Measurements from ENCODE around the gene C1QL2. TPM values are rescaled to one million over a fixed set of nuclear protein-coding genes. Genes with fewer than 3 reads are reported as not detected.

The C1QL2 gene
- total and polyA plus RNA-seq, 2 experiments from 2014 or later: 0.69 to 0.87 TPM

DNA sequence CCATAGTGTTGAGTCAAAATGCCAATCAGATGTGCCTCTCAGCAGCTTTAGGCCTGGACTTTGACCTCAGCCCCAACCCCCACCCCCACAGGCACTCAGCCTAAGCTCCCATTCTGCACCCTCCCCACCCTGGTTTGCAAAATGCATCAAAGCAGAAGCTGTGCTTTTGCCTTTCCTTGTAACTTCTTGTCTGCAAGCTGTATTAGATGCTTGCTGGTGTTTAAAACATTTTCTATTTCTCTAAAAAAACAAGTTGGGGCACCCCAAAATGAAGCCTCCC is 38.5 kb upstream of the C1QL2 start:
- ATAC-seq: no peak; the same call in 2 of the 3 replicates
- H3K9me3 Mint-ChIP-seq: no peaks in the 10 kb centered on the region

More for the DNA sequence above, 38.5 kb upstream of the C1QL2 start:
- Histone ChIP-seq H4K20me1 (replicated peaks; ENCODE audit: insufficient read depth) (no peaks in the 10 kb centered on the region), H3K27ac (ENCODE audit: low read depth) (no peak overlapping the region), H3K4me1 (ENCODE audit: insufficient read depth) (peaks cover 17% of the 10 kb centered on the region), H3K36me3 (ENCODE audit: insufficient read depth) (no peaks in the 10 kb centered on the region), H3F3A (replicated peaks; ENCODE audit: low read depth) (no peaks in the 10 kb centered on the region), H3K79me2 (replicated peaks; ENCODE audit: insufficient read depth) (no peaks in the 10 kb centered on the region), H3K9me2 (ENCODE audit: insufficient read depth) (no peaks in the 10 kb centered on the region), H3K4me2 (peak overlapping the region; percentile 39), H3K4me3 (no peak overlapping the region), H3K27me3 (ENCODE audit: insufficient read depth) (no peaks in the 10 kb centered on the region), H2AFZ (no peak overlapping the region)
- Mint-ChIP-seq H3K36me3 (ENCODE audit: low read depth) (no peaks in the 10 kb centered on the region), H3K4me1 (peaks cover 35% of the 10 kb centered on the region), H3K4me3 (peak overlapping the region; percentile 3; the same call in 1 of the 3 replicates), H3K27me3 (ENCODE audit: insufficient read depth, low read depth, poor library complexity) (peaks cover 16% of the 10 kb centered on the region), H3K27ac (no peak overlapping the region)
- DNase-seq (ENCODE audit: low spot score): no peak
- TF ChIP-seq JUNB (IDR thresholded peaks at IDR 0.05; ENCODE audit: unreplicated experiment) (no peak), ZNF331 (CRISPR knock-in tag; IDR thresholded peaks at IDR 0.05; ENCODE audit: low read depth) (no peak), POLR2AphosphoS5 (IDR thresholded peaks at IDR 0.05; ENCODE audit: low read depth) (no peak), STAT1 (IDR thresholded peaks at IDR 0.05; ENCODE audit: unreplicated experiment) (no peak), CREB1 (CRISPR knock-in tag; IDR thresholded peaks at IDR 0.05; ENCODE audit: low read depth) (no peak), EZH2phosphoT487 (IDR thresholded peaks at IDR 0.05; ENCODE audit: unreplicated experiment) (no peak), ZNF114 (CRISPR knock-in tag; IDR thresholded peaks at IDR 0.05) (no peak), ZNF462 (CRISPR knock-in tag; IDR thresholded peaks at IDR 0.05) (no peak)

Data from GM23338 (cell line).